H7 (cell line): ENCODE results near the gene HOXD3. TPM values are rescaled to one million over a fixed set of nuclear protein-coding genes. Genes with fewer than 3 reads are reported as not detected.

Experiments used
- DNase-seq: peaks from one replicate; pipeline ENCODE4 v3.0.0; 2012
- H3K27me3 ChIP-seq: 2 replicates; pipeline ENCODE4 v1.6.0; 2011; ENCODE audit warnings: mild to moderate bottlenecking, low read length; ENCODE audit not compliant: control insufficient read depth, insufficient read depth
- H3K36me3 ChIP-seq: replicated peaks from 2 replicates; pipeline ENCODE4 v1.5.1; 2011; ENCODE audit warnings: low read length; ENCODE audit not compliant: control insufficient read depth, insufficient read depth
- H3K4me3 ChIP-seq: 2 replicates; pipeline ENCODE4 v1.5.1; 2011; ENCODE audit warnings: low read depth, mild to moderate bottlenecking, control low read depth, low read length, moderate library complexity; ENCODE audit not compliant: insufficient read depth
- total RNA-seq: library from RNA; depleted of rRNA; stranded (reverse); fragments of >200 nt; shearing (Covaris generic); gene quantifications from 2 replicates; pipeline ENCODE4 v1.2.3, GENCODE V29; 2014

The HOXD3 gene
- total RNA-seq, 1 experiment from 2014 or later, result not detected

DNA sequence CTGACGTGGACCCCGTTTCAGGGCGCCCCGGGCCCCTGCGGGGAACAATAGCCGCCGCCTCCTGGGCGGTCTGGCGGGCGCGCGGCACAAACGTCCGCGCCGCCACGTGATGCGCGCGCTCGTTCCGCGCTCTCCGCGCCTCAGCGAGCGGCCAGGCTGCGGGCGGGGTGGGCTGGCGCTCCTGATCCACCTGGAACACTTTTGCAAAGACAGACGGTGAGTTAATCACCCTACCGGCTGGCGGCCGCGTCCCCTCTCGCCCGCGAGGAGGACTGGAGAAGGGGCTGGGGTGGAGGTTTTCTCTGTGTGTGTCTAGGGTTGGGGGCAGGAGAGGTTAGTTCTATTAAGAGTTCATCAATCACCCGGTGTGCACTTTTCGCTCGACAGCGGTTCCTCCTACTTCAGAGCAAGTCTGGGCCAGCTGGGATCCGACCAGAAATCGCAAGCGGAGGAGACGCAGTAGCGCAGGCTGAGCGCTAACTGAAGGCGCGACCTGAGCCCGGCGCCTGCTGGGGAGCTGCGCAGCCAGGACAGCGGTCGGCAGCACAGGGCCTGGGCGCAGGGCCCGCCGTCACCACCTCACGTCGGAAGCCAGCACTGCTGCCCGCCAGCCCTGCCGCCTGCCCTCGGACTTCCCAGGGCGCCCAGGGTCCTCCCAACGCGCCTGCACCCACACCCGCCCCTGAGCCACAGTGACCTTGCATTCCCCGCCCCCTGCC is 21.1 kb downstream of the HOXD3 start:
- H3K4me3 ChIP-seq, result peak overlapping the region; percentile 30
- DNase-seq, result peak; percentile 87
- no peaks in the 10 kb centered on the region for H3K36me3 ChIP-seq
- peaks cover 99% of the 10 kb centered on the region for H3K27me3 ChIP-seq

DNA sequence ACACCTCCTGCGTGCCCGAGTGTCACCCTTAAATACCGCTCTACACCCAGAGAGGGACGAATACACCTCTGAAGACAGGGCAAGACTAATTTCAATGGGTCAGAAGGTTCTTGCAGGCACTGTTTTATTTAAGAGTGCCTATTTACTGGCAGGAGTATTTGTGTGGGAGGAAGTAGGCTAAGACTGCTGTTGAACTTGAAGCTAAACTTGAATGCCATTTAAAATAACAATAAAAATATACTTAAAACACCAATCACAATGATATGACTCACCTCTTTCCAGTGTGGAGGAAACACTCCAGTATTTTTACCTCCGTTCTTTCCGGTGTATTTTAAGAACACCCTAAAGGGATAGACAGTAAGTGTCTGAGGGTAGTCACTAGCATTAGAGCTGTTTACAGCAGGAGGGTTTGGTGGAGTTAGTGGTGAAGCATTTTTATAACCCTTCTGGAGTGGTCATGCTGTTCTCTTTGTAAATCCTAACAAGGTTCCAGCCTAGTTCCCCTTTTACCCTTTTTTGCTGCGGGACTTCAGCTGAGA is 21.7 kb downstream of the HOXD3 start:
- DNase-seq, result no peak
- peaks cover 96% of the 10 kb centered on the region for H3K27me3 ChIP-seq
- peak overlapping the region; percentile 30 for H3K4me3 ChIP-seq
- no peaks in the 10 kb centered on the region for H3K36me3 ChIP-seq

DNA sequence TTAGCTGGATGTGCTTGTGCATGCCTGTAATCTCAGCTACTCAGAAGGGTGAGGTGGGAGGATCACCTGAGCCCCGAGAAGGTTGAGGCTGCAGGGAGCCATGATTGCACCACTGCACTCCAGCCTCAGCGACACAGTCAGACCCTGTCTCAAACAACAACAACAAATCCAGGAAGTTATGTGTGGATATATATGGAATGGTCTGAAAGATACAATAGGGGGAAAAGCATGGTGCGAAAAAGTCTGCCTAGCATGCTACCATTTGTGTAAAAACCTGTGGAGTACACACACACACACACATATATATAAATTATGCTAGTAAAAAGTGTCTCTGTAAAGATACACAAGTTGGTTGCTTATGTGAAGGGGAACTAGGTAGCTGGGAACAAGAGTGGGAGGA is 24.4 kb downstream of the HOXD3 start:
- no peak overlapping the region for H3K4me3 ChIP-seq
- peaks cover 93% of the 10 kb centered on the region for H3K27me3 ChIP-seq
- H3K36me3 ChIP-seq, result no peaks in the 10 kb centered on the region
- no peak for DNase-seq

DNA sequence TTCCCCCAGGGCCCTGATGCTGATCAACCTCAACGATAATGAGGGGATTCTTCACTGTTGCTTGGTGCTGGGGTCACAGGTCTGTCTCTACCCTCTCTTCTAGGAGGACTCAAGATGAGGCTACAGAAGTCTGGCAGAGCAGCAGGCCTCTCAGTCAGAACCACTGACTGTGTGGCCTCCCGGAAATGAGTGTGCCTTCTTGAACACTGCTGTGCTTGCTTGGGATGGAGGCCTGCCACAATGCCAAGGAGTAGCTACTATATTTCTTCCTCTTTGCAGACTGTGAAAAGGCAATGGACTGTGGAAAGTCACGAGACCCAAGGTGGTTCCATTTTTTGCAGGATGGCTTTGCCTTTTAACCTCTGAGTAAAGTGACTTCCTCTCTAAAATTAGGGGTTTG is 25.6 kb downstream of the HOXD3 start:
- peaks cover 92% of the 10 kb centered on the region for H3K27me3 ChIP-seq
- no peaks in the 10 kb centered on the region for H3K36me3 ChIP-seq
- no peak for DNase-seq
- no peak overlapping the region for H3K4me3 ChIP-seq

DNA sequence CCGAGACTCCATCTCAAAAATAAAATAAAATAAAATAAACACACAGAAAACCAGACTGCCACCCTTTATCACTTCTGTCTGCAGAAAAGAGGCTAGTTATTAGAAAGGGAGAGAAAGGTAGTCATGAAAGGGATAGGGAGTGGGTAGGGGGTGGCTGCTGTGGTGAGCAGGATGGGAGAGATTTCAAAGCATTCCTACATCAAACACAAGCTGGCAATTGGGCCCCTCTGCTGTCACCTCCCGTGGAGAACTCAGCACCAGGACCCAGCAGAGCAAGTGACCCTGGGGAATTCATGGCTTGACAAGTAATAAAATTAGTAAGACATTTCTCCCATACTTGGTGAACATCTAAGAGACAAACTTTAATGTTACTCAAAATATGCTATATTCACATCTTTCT is 27.6 kb downstream of the HOXD3 start:
- Histone ChIP-seq H3K4me3 (no peak overlapping the region), H3K27me3 (peaks cover 91% of the 10 kb centered on the region), H3K36me3 (no peaks in the 10 kb centered on the region)
- no peak for DNase-seq

DNA sequence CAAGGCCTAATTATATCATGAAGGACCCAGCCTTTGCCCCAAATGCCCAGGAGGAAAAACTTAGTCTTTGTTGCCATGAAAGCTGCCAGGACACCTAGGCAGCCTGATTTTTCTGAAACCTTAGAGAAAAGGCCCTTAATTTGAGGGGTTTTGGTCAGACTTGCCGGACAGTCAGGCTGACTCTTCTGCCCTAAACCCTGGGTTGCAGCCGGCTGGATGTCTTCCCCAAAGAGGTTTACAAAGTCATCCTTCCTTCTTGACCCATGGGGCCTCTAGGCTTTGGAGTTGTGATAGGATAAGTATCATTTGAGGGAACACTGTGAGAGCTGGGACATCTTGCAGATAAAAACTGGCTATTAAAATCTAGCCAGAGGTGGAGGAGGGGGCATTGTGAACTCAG is 28.9 kb downstream of the HOXD3 start:
- Histone ChIP-seq H3K27me3 (peaks cover 91% of the 10 kb centered on the region), H3K36me3 (no peaks in the 10 kb centered on the region), H3K4me3 (no peak overlapping the region)
- no peak for DNase-seq

DNA sequence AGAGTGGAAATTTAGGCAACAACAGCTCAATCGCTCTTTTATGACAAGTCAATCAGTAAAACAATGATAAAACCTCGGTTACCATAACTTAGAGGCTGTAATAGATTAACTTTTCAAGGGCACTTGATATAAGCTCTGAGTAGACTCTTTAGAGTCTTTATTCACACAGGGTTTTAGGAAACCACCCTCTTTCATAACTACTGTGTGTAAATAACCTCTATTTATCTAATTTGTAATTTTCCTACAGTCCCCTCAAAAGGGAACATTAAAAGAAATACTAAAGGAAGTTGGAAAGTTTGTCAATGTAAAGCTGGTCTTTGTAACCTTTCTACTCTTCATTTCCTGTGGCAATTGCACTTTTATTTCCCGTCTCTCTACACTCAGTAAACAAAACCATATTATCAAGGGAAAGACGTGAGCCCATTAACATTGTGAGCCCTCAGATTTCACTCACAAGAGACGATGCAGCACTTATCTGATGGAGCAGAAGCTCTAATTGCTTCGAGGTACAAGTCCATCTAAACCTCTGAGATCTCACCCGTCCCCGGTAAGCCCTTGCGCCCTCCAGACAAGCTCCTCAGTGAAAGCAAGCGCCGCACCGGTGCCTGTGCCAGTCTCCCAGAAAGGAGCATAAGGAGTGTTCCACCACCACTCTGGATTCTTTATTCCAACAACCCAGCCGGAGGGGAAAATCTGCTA is 30.2 kb downstream of the HOXD3 start:
- Histone ChIP-seq H3K36me3 (no peaks in the 10 kb centered on the region), H3K27me3 (peaks cover 91% of the 10 kb centered on the region), H3K4me3 (no peak overlapping the region)
- DNase-seq, result peak; percentile 61

DNA sequence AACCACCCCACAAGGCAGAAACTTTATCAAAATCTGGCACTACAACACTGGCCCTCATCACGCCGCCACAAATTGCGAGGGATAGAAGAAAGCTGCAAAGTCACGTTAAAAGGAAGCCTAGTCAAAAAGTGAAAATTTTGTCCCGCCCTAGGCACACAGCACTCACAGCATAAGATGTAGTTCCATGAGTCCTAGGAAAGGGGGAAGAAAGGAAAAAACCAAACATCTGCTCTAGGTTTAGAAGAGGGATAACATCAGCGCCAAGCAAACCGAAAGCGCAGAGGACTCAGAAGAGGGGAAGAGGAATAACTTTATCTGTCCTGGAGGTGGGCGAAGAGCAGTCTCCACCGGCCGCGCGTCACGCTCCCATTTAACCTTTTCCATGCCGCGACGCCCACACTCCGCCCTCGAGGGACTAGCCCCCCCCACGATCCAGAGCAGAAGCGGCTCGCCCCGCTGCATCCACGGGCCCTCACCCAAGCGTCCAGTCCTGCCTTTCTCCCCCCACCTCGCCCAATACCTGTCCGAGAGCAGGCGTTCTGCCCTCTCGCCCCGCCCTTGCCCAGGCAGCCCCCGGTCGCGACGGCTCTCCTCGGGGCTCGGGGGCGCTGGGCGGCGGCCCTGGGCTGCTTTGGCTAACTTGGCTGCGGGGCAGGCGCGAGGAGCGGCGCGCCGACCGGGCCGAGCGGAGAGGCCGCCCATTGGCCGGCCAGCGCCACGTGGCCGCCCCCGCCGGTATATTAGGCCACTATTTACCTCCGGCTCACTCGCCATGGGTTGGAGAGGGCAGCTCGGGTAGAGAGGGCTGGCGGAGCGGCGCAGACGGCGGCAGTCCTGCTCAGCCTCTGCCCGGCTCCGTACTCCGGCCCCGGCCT is 31.0 kb downstream of the HOXD3 start, which contains the start of gene HOXD1:
TSS of gene HOXD1 (plus strand) at position 770 of the 875 bp plus-strand sequence. CDS start 134 bp downstream, outside the sequence.
- peak; percentile 95 for DNase-seq
- H3K4me3 ChIP-seq, result peak within 1 kb of the TSS; percentile 37
- peaks cover 89% of the 10 kb centered on the region for H3K27me3 ChIP-seq
- H3K36me3 ChIP-seq, result no peaks in the 10 kb centered on the region

DNA sequence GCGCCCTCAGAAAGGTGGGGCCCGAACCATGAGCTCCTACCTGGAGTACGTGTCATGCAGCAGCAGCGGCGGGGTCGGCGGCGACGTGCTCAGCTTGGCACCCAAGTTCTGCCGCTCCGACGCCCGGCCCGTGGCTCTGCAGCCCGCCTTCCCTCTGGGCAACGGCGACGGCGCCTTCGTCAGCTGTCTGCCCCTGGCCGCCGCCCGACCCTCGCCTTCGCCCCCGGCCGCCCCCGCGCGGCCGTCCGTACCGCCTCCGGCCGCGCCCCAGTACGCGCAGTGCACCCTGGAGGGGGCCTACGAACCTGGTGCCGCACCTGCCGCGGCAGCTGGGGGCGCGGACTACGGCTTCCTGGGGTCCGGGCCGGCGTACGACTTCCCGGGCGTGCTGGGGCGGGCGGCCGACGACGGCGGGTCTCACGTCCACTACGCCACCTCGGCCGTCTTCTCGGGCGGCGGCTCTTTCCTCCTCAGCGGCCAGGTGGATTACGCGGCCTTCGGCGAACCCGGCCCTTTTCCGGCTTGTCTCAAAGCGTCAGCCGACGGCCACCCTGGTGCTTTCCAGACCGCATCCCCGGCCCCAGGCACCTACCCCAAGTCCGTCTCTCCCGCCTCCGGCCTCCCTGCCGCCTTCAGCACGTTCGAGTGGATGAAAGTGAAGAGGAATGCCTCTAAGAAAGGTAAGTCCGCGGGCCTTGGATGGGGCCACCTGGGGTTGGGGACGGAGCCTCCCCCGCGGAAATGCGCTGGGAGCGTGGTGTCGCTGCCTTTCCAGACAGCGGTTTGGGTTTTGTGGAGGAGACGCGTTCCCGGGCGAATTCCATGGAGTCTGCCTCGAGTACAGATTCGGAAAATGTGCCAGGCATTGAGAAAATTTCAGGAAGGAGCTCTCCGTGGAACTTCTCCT is 31.9 kb downstream of the HOXD3 start:
- Histone ChIP-seq H3K4me3 (peak overlapping the region; percentile 37), H3K36me3 (no peaks in the 10 kb centered on the region), H3K27me3 (peaks cover 91% of the 10 kb centered on the region)
- DNase-seq, result peak; percentile 83

DNA sequence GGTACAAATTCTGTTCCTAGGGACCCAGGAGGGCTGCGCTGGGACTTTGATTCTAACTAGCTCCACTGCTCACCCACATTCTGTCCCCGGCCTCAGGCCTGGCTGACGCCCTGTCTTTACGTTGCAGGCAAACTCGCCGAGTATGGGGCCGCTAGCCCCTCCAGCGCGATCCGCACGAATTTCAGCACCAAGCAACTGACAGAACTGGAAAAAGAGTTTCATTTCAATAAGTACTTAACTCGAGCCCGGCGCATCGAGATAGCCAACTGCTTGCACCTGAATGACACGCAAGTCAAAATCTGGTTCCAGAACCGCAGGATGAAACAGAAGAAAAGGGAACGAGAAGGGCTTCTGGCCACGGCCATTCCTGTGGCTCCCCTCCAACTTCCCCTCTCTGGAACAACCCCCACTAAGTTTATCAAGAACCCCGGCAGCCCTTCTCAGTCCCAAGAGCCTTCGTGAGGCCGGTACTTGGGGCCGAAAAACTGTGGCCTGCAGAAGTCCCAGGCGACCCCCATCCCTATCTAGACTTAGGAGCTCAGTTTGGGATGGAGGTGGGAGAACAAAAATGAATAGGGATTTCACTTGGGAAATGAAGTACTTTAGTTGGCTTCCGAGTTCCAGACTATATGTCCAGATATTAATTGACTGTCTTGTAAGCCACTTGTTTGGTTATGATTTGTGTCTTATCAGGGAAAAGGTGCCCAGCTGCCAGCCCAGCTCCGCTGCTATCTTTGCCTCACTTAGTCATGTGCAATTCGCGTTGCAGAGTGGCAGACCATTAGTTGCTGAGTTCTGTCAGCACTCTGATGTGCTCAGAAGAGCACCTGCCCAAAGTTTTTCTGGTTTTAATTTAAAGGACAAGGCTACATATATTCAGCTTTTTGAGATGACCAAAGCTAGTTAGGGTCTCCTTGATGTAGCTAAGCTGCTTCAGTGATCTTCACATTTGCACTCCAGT is 32.9 kb downstream of the HOXD3 start:
- peak; percentile 54 for DNase-seq
- Histone ChIP-seq H3K36me3 (no peaks in the 10 kb centered on the region), H3K27me3 (peaks cover 86% of the 10 kb centered on the region), H3K4me3 (no peak overlapping the region)

DNA sequence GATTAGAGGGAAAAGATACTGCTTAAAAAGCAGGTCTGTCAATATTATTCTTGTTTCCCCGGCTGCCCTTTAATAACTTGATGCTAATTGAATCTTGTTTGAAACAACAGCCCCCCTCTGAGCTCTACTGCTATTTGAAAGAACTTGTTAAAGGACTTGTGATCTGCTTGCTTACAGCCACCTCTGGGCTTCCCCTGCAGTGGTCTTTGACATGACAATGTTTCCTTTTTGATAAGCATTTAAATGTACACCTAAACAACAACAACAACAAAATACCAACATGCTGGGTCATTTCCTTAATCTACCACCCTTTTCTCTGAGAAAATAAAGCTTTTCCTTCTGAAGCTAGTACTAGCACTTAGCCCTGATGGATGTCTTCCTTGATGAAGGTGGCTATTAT is 35.2 kb downstream of the HOXD3 start:
- Histone ChIP-seq H3K4me3 (no peak overlapping the region), H3K27me3 (peaks cover 67% of the 10 kb centered on the region), H3K36me3 (no peaks in the 10 kb centered on the region)
- peak; percentile 41 for DNase-seq

DNA sequence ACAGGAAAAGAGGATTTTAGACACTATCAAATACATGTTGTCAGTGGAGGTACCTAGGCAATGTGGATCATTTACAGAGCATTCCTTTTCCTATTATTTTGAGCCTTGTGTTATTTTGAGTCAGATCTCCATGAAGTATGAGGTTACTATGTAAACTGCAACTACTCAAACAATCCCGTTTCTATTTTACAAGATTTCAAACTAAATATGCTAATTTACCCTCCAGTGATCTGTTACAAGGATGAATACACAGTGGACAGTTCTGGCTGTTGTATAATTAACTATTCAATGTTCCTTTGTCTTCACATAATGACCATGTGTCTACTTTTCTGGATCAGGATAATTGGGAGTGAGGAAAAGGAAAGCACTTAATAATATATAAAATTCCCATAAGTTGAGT is 35.9 kb downstream of the HOXD3 start:
- peaks cover 60% of the 10 kb centered on the region for H3K27me3 ChIP-seq
- DNase-seq, result no peak
- no peak overlapping the region for H3K4me3 ChIP-seq
- H3K36me3 ChIP-seq, result no peaks in the 10 kb centered on the region

DNA sequence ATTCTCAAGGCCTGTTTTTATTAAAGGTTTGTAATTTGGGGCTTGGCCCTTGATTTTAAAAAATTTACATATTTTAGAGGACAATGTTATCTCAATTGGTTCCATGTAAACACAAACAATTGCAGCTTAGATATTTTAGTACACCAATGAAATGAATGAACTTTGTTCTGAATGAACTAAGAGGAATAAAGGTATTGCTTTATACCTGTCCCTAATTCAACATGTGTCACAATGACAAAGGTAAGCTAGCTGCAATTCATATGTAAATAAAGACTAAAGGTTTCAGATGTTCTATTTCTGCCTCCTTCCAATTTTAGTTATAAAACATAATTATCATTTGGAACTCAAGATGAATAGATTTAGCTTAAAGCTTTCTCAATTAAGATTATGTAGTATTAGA is 42.8 kb downstream of the HOXD3 start:
- no peak overlapping the region for H3K4me3 ChIP-seq
- peak; percentile 8 for DNase-seq
- H3K36me3 ChIP-seq, result no peaks in the 10 kb centered on the region
- H3K27me3 ChIP-seq, result peaks cover 2% of the 10 kb centered on the region; the same call in 1 of the 2 replicates
